Gastroesophageal sphincter (tissue), 4 donors: ENCODE data around the gene KDM6A. TPM values are rescaled to one million over a fixed set of nuclear protein-coding genes. Genes with fewer than 3 reads are reported as not detected.
A peak's percentile ranks its signal among the peaks of the same experiment; 100 is the strongest.

Experiments
- ATAC-seq: fragments of 150-250 bp; one replicate; pipeline ENCODE4 v1.9.1; 2016; ENCODE audit warnings: mild to moderate bottlenecking, moderate library complexity
- H3K27ac ChIP-seq, 4 donors: fragments of 200-600 bp; sonication (generic) in 3 of 4; 1 replicate in 3 of 4; 2 replicates in 1 of 4; pipeline ENCODE4 v1.5.1; 2016 to 2019
- H3K27me3 ChIP-seq: fragments of 200-600 bp; sonication (generic); one replicate; pipeline ENCODE4 v1.5.1; 2019
- H3K36me3 ChIP-seq, 2 donors: fragments of 200-600 bp; sonication (generic); one replicate each; pipeline ENCODE4 v1.5.1; 2019; ENCODE audit warnings: control low read depth in 1 of 2
- H3K4me1 ChIP-seq, 3 donors: fragments of 200-600 bp; sonication (generic); 1 replicate in 2 of 3; 2 replicates in 1 of 3; pipeline ENCODE4 v1.5.1; 2016 to 2019; ENCODE audit warnings: control low read depth in 2 of 3
- H3K4me3 ChIP-seq, 2 donors: fragments of 200-600 bp; sonication (generic); one replicate each; pipeline ENCODE4 v1.5.1; 2019; ENCODE audit warnings: mild to moderate bottlenecking in 1 of 2, moderate library complexity in 1 of 2
- H3K9me3 ChIP-seq, 3 donors: fragments of 200-600 bp; sonication (generic); one replicate each; pipeline ENCODE4 v1.5.1; 2017 to 2019; ENCODE audit warnings: control low read depth in 2 of 3
- CTCF ChIP-seq, 4 experiments: fragments of 200-600 bp in 2 of 4; fragments of 450-650 bp in 2 of 4; sonication (generic) in 1 of 4; IDR thresholded peaks; one replicate each; pipeline ENCODE4 v1.5.1; 2017 to 2019; ENCODE audit warnings: antibody characterized with exemption in 4 of 4, mild to moderate bottlenecking in 2 of 4, moderate library complexity in 2 of 4
- EP300 ChIP-seq: sonication (generic); formaldehyde crosslinking; IDR thresholded peaks from one replicate; pipeline ENCODE4 v1.6.1; 2017; ENCODE audit warnings: antibody characterized with exemption, mild to moderate bottlenecking
- POLR2A ChIP-seq, 2 donors: fragments of 450-650 bp; IDR thresholded peaks; one replicate each; pipeline ENCODE4 v1.6.1; 2017; ENCODE audit warnings: antibody characterized with exemption in 2 of 2, mild to moderate bottlenecking in 2 of 2, moderate library complexity in 1 of 2
- POLR2AphosphoS5 ChIP-seq: sonication (generic); formaldehyde crosslinking; IDR thresholded peaks from one replicate; pipeline ENCODE4 v1.6.1; 2017; ENCODE audit warnings: antibody characterized with exemption
- WGBS, 2 donors: methylation state at CpG; one replicate each; pipeline ENCODE4 v1.1.5; 2018; ENCODE audit warnings: low coverage in 1 of 2; 5-methylcytosine and 5-hydroxymethylcytosine counted together
- total RNA-seq, 4 donors: library from RNA; depleted of rRNA; stranded (reverse); fragments of >200 nt; gene quantifications; one replicate each; pipeline ENCODE4 v1.1.0, GENCODE V29; 2016

KDM6A gene
- total RNA-seq, 4 donors from 2014 or later, result 17.0 to 28.6 (median 19.9) TPM

GRCh38 chrX:44876086-44876485 lies 3.1 kb downstream of the KDM6A start:
- Histone ChIP-seq H3K4me1 (peaks cover 0 to 43% (median 20%) of the 10 kb centered on the region in 3 donors), H3K36me3 (no peaks in the 10 kb centered on the region), H3K4me3 (peak overlapping the region in 1 of 2 donors; percentile 89), H3K9me3 (no peaks in the 10 kb centered on the region), H3K27me3 (no peaks in the 10 kb centered on the region), H3K27ac (peak overlapping the region in 1 of 4 donors; percentile 8)
- WGBS, 2 donors, result 4 to 25% methylated on average over 4 of the region's 4 CpGs
- TF ChIP-seq POLR2A (IDR thresholded peaks at IDR 0.05) (no peak), EP300 (no peak), CTCF (IDR thresholded peaks at IDR 0.05) (no peak), POLR2AphosphoS5 (no peak)
- no peak for ATAC-seq

DNA sequence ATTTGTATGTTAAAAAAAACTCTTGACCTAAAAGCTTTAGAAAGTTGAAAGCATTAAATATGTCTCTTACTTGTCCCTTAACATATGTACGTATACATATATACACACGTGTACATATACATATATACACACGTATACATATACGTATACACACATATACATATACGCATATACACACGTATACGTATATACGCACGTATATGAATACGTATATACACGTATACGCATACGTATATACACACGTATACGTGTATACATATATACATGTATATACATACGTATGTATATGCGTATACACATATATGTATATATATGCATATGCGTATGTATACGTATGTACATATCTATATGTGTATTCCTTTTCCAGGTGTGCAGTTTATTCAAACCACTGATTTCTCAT lies 3.8 kb downstream of the KDM6A start:
- 73 to 76% methylated on average over 19 of the region's 19 CpGs for WGBS, 2 donors
- ATAC-seq, result no peak
- peaks cover 0 to 36% (median 20%) of the 10 kb centered on the region in 3 donors for H3K4me1 ChIP-seq
- H3K27ac ChIP-seq, result no peak overlapping the region
- H3K36me3 ChIP-seq, result no peaks in the 10 kb centered on the region
- TF ChIP-seq CTCF (IDR thresholded peaks at IDR 0.05) (no peak), EP300 (no peak), POLR2AphosphoS5 (no peak), POLR2A (IDR thresholded peaks at IDR 0.05) (no peak)
- H3K9me3 ChIP-seq, result no peaks in the 10 kb centered on the region
- no peak overlapping the region for H3K4me3 ChIP-seq
- H3K27me3 ChIP-seq, result no peaks in the 10 kb centered on the region

DNA sequence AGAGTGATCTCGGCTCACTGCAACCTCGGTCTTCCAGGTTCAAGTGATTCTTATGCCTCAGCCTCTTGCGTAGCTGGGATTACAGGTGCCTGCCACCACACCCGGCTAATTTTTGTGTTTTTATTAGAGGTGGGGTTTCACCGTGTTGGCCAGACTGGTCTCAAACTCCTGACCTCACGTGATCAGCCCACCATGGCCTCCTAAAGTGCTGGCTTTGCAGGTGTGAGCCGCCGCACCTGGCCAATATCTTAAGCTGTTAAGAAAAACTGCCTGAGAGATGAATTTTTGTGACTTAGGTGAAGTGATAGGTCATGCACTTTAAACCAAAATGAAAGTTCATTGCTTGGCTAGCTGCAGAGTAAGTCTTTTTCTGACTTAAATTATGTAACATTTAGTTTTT lies 5.8 kb downstream of the KDM6A start:
- Histone ChIP-seq H3K27me3 (no peaks in the 10 kb centered on the region), H3K4me1 (peaks cover 0 to 53% (median 20%) of the 10 kb centered on the region in 3 donors), H3K4me3 (no peak overlapping the region), H3K36me3 (no peaks in the 10 kb centered on the region), H3K27ac (no peak overlapping the region), H3K9me3 (no peaks in the 10 kb centered on the region)
- no CpG with 5 or more reads among the region's 8 CpGs for WGBS, 2 donors
- no peak for ATAC-seq
- TF ChIP-seq EP300 (no peak), POLR2AphosphoS5 (no peak), POLR2A (IDR thresholded peaks at IDR 0.05) (no peak), CTCF (IDR thresholded peaks at IDR 0.05) (no peak)

DNA sequence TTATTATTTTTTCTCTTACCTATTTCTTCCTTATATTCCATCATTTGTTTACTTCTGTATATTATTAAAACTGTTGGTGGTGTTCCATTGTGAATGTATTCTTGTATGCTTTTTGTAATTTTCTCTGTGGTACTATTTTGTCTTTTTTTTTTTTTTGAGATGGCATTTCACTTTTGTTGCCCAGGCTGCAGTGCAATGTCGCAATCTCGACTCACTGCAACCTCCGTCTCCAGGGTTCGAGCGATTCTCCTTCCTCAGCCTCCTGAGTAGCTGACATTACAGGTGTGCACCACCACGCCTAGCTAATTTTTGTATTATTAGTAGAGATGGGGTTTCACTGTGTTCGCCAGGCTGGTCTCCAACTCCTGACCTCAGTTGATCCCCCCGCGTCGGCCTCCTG lies 8.6 kb downstream of the KDM6A start:
- WGBS, 2 donors, result 93 to 96% methylated on average over 5 to 8 of the region's 10 CpGs

More for the DNA sequence above, 8.6 kb downstream of the KDM6A start:
- no peak for TF ChIP-seq CTCF (IDR thresholded peaks at IDR 0.05)
- TF ChIP-seq POLR2AphosphoS5, result no peak
- no peak for TF ChIP-seq EP300
- TF ChIP-seq POLR2A (IDR thresholded peaks at IDR 0.05), result no peak
- H3K4me1 ChIP-seq, result peaks cover 0 to 52% (median 15%) of the 10 kb centered on the region in 3 donors
- ATAC-seq, result no peak
- H3K9me3 ChIP-seq, result no peaks in the 10 kb centered on the region
- H3K4me3 ChIP-seq, result no peak overlapping the region
- no peaks in the 10 kb centered on the region for H3K27me3 ChIP-seq
- H3K27ac ChIP-seq, result no peak overlapping the region
- H3K36me3 ChIP-seq, result no peaks in the 10 kb centered on the region
